Fibroblast of mammary gland (primary cell): Measurements from ENCODE around the gene DUSP28.

ENCODE experiments used
- DNase-seq: peaks from one replicate; pipeline ENCODE4 v3.0.0-alpha.2; 2010; ENCODE audit warnings: low read depth
- H3K4me3 ChIP-seq: 2 replicates; pipeline ENCODE4 v1.5.1; 2011; ENCODE audit warnings: low read depth, mild to moderate bottlenecking, low read length, moderate library complexity; ENCODE audit not compliant: control insufficient read depth
- TF ChIP-seq, protein P1 (sequence below): conservative IDR thresholded peaks from 2 replicates; pipeline ENCODE4 v1.5.1; 2011; ENCODE audit warnings: low read depth, low read length, inconsistent platforms; ENCODE audit not compliant: control insufficient read depth, insufficient read depth

Gene DUSP28

DNA sequence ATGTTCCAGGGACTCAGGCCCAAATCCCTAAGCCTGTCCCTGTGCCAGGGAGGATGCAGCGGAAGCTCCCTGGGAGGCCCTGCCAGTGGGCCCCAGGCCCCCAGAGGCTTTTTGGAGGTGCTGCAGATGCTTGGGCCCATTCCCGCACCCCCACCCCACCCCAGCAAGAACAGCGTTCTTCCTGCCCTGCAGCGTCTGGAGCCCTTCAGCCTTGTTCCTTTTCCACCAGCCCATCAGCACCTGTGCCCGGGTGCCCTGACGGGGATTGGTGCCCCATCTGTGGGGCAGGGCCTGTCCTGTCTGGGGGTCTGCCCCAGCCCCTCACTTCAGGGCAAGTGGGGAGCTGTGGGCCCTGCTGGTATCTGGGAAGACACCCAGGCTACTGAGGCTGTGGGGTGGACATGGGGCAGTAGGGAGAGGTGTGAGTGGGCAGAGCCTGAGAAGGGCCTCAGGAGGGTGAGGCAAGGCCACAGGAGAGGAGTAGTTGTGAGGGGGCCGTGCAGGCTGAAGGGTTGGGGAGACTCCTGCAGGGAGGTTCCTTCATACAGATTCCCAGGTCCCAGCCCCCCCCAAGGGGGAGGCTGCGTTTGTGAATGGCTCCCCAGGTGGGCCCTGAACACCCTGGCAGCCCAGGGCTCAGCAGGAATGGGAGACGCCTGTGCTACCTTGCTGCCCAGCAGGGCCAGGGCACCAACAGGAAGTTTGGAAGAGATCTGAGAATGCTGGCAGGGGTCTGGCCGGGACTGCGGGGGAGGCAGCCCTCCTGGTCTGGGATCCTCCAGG lies 10.6 kb downstream of the DUSP28 start:
- DNase-seq, result no peak
- TF ChIP-seq, protein P1, sequence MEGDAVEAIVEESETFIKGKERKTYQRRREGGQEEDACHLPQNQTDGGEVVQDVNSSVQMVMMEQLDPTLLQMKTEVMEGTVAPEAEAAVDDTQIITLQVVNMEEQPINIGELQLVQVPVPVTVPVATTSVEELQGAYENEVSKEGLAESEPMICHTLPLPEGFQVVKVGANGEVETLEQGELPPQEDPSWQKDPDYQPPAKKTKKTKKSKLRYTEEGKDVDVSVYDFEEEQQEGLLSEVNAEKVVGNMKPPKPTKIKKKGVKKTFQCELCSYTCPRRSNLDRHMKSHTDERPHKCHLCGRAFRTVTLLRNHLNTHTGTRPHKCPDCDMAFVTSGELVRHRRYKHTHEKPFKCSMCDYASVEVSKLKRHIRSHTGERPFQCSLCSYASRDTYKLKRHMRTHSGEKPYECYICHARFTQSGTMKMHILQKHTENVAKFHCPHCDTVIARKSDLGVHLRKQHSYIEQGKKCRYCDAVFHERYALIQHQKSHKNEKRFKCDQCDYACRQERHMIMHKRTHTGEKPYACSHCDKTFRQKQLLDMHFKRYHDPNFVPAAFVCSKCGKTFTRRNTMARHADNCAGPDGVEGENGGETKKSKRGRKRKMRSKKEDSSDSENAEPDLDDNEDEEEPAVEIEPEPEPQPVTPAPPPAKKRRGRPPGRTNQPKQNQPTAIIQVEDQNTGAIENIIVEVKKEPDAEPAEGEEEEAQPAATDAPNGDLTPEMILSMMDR, result no peak
- no peak overlapping the region for H3K4me3 ChIP-seq

GRCh38 chr2:240571314-240571973 lies 11.3 kb downstream of the DUSP28 start:
- TF ChIP-seq, protein P1, result no peak
- H3K4me3 ChIP-seq, result no peak overlapping the region
- no peak for DNase-seq

GRCh38 chr2:240572141-240573031 lies 12.2 kb downstream of the DUSP28 start:
- no peak for DNase-seq
- no peak overlapping the region for H3K4me3 ChIP-seq
- TF ChIP-seq, protein P1, result no peak

DNA sequence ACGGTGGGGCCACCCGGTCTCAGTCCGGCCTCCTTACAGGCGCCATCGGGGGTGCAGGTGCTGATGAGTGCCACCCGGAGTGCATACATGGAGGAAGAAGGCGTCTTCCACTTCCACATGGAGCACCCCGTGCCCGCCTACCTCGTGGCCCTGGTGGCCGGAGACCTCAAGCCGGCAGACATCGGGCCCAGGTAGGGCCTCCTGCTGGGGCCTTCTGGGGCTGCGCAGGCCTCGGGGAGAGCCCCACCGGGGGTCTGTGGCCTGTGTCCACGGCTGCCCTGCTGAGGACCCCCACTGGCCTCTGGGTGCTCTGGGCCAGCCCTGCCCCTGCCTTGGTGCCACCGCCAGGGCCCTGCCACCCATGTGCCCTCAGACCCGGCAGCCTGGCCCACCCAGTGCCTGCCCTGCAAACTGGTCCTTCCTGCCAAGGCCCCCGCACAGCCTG lies 12.9 kb downstream of the DUSP28 start:
- no peak overlapping the region for H3K4me3 ChIP-seq
- DNase-seq, result no peak
- TF ChIP-seq, protein P1, result no peak

DNA sequence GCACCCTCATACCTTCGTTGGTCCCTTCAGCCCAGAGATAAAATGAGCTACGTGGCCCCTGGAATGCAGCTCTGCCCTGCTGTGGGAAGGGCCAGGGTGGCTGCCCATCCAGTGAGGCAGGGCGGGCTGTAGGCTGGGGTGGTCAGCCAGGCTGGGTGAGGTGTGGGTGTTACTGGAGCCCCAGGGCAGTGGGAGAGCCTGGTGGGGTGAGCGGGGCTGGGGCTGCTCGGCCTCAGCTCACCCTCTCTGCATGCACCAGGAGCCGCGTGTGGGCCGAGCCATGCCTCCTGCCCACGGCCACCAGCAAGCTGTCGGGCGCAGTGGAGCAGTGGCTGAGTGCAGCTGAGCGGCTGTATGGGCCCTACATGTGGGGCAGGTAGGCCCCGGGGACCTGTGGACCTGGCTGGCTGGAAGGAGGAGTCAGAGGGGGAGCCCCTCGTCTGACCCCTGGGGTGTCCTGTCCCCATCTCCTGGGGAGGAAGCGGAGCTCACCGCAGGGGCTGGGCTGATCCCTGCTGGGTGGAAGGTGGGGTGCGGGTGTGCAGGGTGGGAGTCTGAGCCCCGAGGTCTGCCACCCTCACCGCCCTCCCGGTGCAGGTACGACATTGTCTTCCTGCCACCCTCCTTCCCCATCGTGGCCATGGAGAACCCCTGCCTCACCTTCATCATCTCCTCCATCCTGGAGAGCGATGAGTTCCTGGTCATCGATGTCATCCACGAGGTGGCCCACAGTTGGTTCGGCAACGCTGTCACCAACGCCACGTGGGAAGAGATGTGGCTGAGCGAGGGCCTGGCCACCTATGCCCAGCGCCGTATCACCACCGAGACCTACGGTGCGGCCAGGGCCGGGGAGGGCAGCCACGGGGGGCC lies 13.6 kb downstream of the DUSP28 start:
- TF ChIP-seq, protein P1, result no peak
- no peak overlapping the region for H3K4me3 ChIP-seq
- DNase-seq, result no peak
